Osteoblast (primary cell): Measurements from ENCODE around the gene SUZ12. TPM values are rescaled to one million over a fixed set of nuclear protein-coding genes. Genes with fewer than 3 reads are reported as not detected.
"Not testable (repeated sequence)": the region's sequence is repeated elsewhere in the genome, so short reads cannot be mapped to it uniquely, and the experiment has no call there.

Experiments
- DNase-seq: peaks from one replicate; pipeline ENCODE4 v3.0.0; 2011; ENCODE audit warnings: low spot score, mixed read lengths; ENCODE audit not compliant: insufficient read length; ENCODE audit errors: missing footprints
- H2AFZ ChIP-seq: 2 replicates; pipeline ENCODE4 v1.6.0; 2011; ENCODE audit warnings: mild to moderate bottlenecking, low read length
- H3K27ac ChIP-seq: 2 replicates; pipeline ENCODE4 v1.5.1; 2011; ENCODE audit warnings: mild to moderate bottlenecking, low read depth, low read length, moderate library complexity
- H3K27me3 ChIP-seq: 2 replicates; pipeline ENCODE4 v1.6.0; 2012; ENCODE audit warnings: mild to moderate bottlenecking, control low read depth, inconsistent platforms, low read length, moderate library complexity; ENCODE audit not compliant: insufficient read depth
- H3K36me3 ChIP-seq: 2 replicates; pipeline ENCODE4 v1.5.1; 2011; ENCODE audit warnings: mild to moderate bottlenecking, low read length, control low read depth, moderate library complexity; ENCODE audit not compliant: insufficient read depth
- H3K4me1 ChIP-seq: 2 replicates; pipeline ENCODE4 v1.5.1; 2011; ENCODE audit warnings: mild to moderate bottlenecking, low read length, control low read depth, moderate library complexity; ENCODE audit not compliant: insufficient read depth
- H3K4me2 ChIP-seq: 2 replicates; pipeline ENCODE4 v1.6.0; 2011; ENCODE audit warnings: mild to moderate bottlenecking, low read length; ENCODE audit not compliant: insufficient read depth
- H3K4me3 ChIP-seq: fragments of 200-600 bp; sonication (generic); 3 replicates; pipeline ENCODE4 v1.5.1; 2012; ENCODE audit warnings: mild to moderate bottlenecking, low read length, inconsistent platforms; ENCODE audit not compliant: insufficient read depth
- H3K79me2 ChIP-seq: 2 replicates; pipeline ENCODE4 v1.6.0; 2012; ENCODE audit warnings: mild to moderate bottlenecking, low read length, control low read depth, inconsistent platforms; ENCODE audit not compliant: insufficient read depth
- H3K9me3 ChIP-seq: 2 replicates; pipeline ENCODE4 v1.5.1; 2011; ENCODE audit warnings: low read depth, low read length, control low read depth
- H4K20me1 ChIP-seq: 2 replicates; pipeline ENCODE4 v1.6.0; 2012; ENCODE audit warnings: mild to moderate bottlenecking, low read length, control low read depth; ENCODE audit not compliant: insufficient read depth
- CTCF ChIP-seq: IDR thresholded peaks from 2 replicates; pipeline ENCODE4 v1.5.1; 2011; ENCODE audit warnings: mild to moderate bottlenecking, low read depth, low read length, moderate library complexity; ENCODE audit errors: extremely low read depth
- total RNA-seq: library from RNA; depleted of rRNA; stranded (reverse); fragments of >200 nt; gene quantifications from 2 replicates; pipeline ENCODE4 v1.2.3, GENCODE V29; 2012

The SUZ12 gene
- total RNA-seq, 1 donor: 22.1 TPM

- no peak for TF ChIP-seq CTCF
- Histone ChIP-seq H3K4me1 (no peaks in the 10 kb centered on the region), H2AFZ (no peak overlapping the region), H3K4me2 (no peak overlapping the region), H3K27me3 (no peaks in the 10 kb centered on the region), H3K27ac (no peak overlapping the region), H3K79me2 (peaks cover 19% of the 10 kb centered on the region), H3K9me3 (no peaks in the 10 kb centered on the region), H4K20me1 (peaks cover 2% of the 10 kb centered on the region), H3K4me3 (no peak overlapping the region), H3K36me3 (peaks cover 3% of the 10 kb centered on the region)
- DNase-seq: no peak
These were observed 84.8 kb downstream of the SUZ12 start for GRCh38 chr17:32021615-32021955.

GRCh38 chr17:32022554-32022953 is 85.7 kb downstream of the SUZ12 start:
- H3K4me2 ChIP-seq, H3K4me3 ChIP-seq, H3K36me3 ChIP-seq, H4K20me1 ChIP-seq, H3K4me1 ChIP-seq, DNase-seq, H3K9me3 ChIP-seq, H3K27me3 ChIP-seq, H2AFZ ChIP-seq, H3K27ac ChIP-seq: not testable (repeated sequence)
- peaks cover 11% of the 10 kb centered on the region for H3K79me2 ChIP-seq

GRCh38 chr17:32027271-32027670 is 90.5 kb downstream of the SUZ12 start:
- not testable (repeated sequence) for H3K4me2 ChIP-seq, H3K27me3 ChIP-seq, H3K27ac ChIP-seq, DNase-seq, H3K9me3 ChIP-seq, H3K4me3 ChIP-seq, H3K4me1 ChIP-seq, H3K79me2 ChIP-seq, H3K36me3 ChIP-seq, H4K20me1 ChIP-seq, H2AFZ ChIP-seq

- Histone ChIP-seq H3K4me1 (no peaks in the 10 kb centered on the region), H3K79me2 (no peaks in the 10 kb centered on the region), H3K4me3 (no peak overlapping the region), H3K4me2 (no peak overlapping the region), H3K36me3 (peaks cover 13% of the 10 kb centered on the region), H3K27ac (no peak overlapping the region), H2AFZ (no peak overlapping the region), H4K20me1 (no peaks in the 10 kb centered on the region), H3K27me3 (no peaks in the 10 kb centered on the region), H3K9me3 (no peaks in the 10 kb centered on the region)
- no peak for DNase-seq
- TF ChIP-seq CTCF: no peak
These were observed 96.4 kb downstream of the SUZ12 start for GRCh38 chr17:32033223-32033622.

GRCh38 chr17:32033812-32034211 is 97.0 kb downstream of the SUZ12 start:
- DNase-seq: peak; percentile 11
- not testable (repeated sequence) for H3K27me3 ChIP-seq, H3K27ac ChIP-seq, H3K4me1 ChIP-seq, H3K4me3 ChIP-seq, H3K79me2 ChIP-seq, H2AFZ ChIP-seq, H3K4me2 ChIP-seq, H4K20me1 ChIP-seq, H3K9me3 ChIP-seq
- H3K36me3 ChIP-seq: peaks cover 13% of the 10 kb centered on the region

- not testable (repeated sequence) for H4K20me1 ChIP-seq, H2AFZ ChIP-seq, H3K27ac ChIP-seq, H3K79me2 ChIP-seq, H3K36me3 ChIP-seq, H3K27me3 ChIP-seq, H3K4me2 ChIP-seq, H3K4me1 ChIP-seq, DNase-seq, H3K9me3 ChIP-seq, H3K4me3 ChIP-seq
These were observed 103.4 kb downstream of the SUZ12 start for GRCh38 chr17:32040246-32040645.

- not testable (repeated sequence) for H3K4me3 ChIP-seq, H3K4me1 ChIP-seq, H4K20me1 ChIP-seq, H3K27me3 ChIP-seq, H3K36me3 ChIP-seq, H3K9me3 ChIP-seq, H3K27ac ChIP-seq, H2AFZ ChIP-seq, H3K4me2 ChIP-seq, H3K79me2 ChIP-seq
- peak; percentile 6 for DNase-seq
These were observed 104.6 kb downstream of the SUZ12 start for GRCh38 chr17:32041306-32041875.

- H3K36me3 ChIP-seq, H3K9me3 ChIP-seq, H4K20me1 ChIP-seq, H3K4me1 ChIP-seq, H3K79me2 ChIP-seq, H3K4me3 ChIP-seq, DNase-seq, H3K27me3 ChIP-seq, H3K4me2 ChIP-seq, H2AFZ ChIP-seq, H3K27ac ChIP-seq: not testable (repeated sequence)
These were observed 105.5 kb downstream of the SUZ12 start for GRCh38 chr17:32042266-32042665.
